NCI-H2081 (cell line): Measurements from ENCODE around the gene CEP72.
"Not testable (repeated sequence)": the region's sequence is repeated elsewhere in the genome, so short reads cannot be mapped to it uniquely, and the experiment has no call there.

Source experiments
- DNase-seq, 2 experiments: peaks; one replicate each; lab custom pipeline; 2025; lab: John Stamatoyannopoulos, UW

CEP72 gene

GRCh38 chr5:684751-685216, 72.6 kb downstream of the CEP72 start:
- DNase-seq, result no peak

GRCh38 chr5:685262-686171, 73.4 kb downstream of the CEP72 start:
- no peak for DNase-seq

DNA sequence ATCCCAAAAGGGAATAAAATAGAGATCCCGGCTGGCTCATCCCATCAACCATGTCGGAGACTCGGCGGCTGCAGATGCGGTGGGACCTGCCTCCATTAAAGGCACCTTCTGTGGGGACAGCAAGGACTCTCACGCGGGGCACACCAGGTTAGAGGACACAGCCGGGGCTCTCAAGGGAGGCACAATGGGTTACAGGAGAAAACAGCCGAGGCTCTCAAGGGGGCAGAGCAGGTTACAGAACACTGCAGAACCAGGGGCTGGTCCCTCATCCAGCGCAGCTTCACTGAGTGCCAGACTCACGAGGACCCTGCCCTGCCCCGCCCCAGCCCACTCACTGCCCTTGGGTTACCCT, 74.0 kb downstream of the CEP72 start:
- not testable (repeated sequence) for DNase-seq

- DNase-seq, result not testable (repeated sequence)
Observed at GRCh38 chr5:686936-687335, 74.8 kb downstream of the CEP72 start.

- not testable (repeated sequence) for DNase-seq
Observed at GRCh38 chr5:688348-689010, 76.3 kb downstream of the CEP72 start.

- not testable (repeated sequence) for DNase-seq
Observed at GRCh38 chr5:690293-690692, 78.2 kb downstream of the CEP72 start.

DNA sequence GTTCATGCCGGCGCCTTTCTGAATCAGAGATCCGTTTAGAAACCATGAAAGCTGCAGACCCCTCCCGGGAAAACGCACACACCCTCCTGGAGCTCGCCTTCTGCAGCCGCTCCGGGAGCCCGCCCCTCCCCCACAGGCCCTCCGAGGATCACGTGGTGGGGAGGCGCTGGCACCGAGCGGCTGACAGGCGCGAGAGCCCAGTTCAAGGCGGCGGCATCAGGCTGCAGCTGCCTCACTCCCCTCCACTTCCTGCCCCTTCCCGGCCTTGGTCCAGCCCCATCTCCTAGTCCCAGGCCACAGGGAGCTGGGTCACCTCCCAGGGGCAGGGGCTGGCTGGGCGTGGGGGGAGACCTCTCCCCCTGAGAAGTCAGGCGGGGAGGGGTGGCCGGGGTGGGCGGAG, 78.9 kb downstream of the CEP72 start:
- DNase-seq, result not testable (repeated sequence)

GRCh38 chr5:691817-692528, 79.8 kb downstream of the CEP72 start:
- no peak for DNase-seq

GRCh38 chr5:692529-693041, 80.4 kb downstream of the CEP72 start:
- not testable (repeated sequence) for DNase-seq

DNA sequence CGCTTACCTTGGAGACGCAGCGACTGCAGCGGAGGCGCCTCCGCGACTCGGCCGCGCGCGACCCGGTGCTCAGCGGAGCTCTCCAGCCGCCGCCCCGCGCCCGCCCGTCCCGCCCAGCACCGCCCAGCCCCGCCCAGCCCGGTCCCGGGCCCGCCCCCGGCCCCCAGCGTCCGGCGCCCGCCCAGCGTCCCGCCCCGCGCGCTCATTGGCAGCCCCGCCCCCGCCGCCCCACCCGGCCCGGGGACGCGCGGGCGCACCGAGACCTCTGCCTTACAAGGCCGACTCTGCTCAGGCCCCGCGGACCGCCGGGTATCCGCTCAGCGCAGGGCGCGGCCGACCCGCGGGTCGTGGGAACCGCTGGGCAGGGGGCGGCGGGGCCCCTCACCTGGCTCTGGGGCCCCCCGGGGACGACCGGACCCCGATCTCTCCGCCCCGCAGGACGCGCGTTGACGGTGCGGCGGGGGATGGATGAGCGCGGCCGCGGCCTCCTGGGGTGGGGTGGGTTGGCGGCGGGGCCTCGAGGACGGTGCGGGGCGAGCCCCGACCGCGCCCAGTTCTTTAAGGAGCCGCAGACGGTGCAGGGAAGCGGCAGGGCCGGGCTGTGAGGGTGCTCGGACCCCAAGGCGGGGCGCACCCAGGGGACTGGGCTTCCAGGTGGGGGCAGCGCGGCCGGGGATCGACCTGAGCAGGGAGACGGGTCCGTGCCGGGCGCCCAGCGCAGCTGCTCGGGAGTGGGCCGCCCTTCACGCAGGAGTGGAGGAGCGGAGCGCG, 81.3 kb downstream of the CEP72 start, which contains the start of gene TPPP:
TSS of gene TPPP (minus strand) at position 82 of the 771 bp plus-strand sequence. CDS start 15,292 bp downstream, outside the sequence.
- DNase-seq, result peak; percentile 84 to 90

- DNase-seq, result not testable (repeated sequence)
Observed at GRCh38 chr5:694042-694431, 81.9 kb downstream of the CEP72 start.

DNA sequence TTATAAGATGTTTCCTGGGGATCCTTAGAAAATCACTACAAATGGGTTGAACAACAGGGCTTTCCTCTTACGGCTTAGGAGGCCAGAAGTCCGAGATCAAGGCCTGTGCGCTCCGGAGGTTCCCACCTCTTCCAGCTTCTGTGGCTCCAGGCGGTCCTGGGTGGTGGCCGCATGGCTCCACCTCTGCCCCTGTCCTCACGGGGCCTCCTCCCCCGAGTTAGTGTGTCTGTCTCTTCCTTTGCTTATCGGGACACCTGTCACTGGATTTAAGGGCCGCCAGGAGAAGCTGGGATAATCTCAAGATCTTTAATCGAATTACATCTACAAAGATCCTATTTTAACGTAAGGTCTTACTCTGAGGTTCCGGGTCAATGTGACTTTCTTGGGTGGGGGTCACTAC, 83.3 kb downstream of the CEP72 start:
- not testable (repeated sequence) for DNase-seq

DNA sequence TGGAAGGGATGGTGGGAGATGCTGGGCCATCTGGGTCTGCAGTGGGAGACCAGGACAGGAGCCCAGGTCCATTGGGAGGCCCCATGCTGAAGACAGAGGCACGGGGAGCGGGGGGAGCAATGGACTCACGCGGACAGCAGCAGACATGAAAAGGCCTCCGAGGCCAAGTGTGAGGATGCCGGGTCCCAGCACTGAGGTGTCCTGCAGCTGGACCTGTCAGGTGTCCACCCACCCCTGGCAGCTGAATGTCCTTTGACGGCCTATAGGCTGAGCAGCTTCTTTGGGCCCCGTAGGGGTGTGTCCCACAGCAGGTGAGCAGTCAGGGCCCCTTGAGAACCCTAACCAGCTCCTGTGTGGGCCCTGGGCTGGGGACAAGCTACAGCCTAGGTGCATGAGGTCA, 84.1 kb downstream of the CEP72 start:
- not testable (repeated sequence) for DNase-seq

GRCh38 chr5:696753-697702, 84.9 kb downstream of the CEP72 start:
- not testable (repeated sequence) for DNase-seq
